ENCODE data around the gene AMBP. TPM values are rescaled to one million over a fixed set of nuclear protein-coding genes. Genes with fewer than 3 reads are reported as not detected.

Gene AMBP
- total RNA-seq, 1 donor from 2014 or later, result 110 TPM

DNA sequence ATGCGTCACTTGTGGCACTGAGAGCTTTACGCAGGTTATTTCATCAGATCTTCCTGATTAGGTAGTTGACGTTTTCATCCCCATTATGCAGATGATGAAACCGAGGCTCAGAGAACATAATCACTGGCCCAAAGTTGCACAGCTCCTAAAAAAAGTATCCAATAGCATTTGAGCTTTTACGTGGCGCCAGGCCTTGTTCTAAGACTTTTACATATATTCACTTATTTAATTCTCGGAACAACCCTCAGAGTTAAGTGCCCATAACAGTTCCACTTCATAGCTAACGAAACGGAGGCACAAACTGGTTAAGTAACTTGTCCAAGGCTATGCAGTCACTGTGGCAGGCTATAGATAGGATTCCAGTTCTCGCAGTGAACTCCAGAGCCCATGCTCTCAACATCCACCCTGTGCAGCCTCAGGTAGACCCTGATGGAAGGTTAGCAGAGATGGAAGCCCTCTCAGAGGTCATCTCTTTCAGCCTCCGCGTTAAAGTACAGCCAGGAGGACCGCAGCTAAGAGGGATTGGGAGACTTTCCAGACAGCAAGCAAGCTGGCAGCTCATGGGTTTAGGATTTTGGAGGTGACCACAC is 39.3 kb downstream of the AMBP start:
- Mint-ChIP-seq H3K27ac (no peak overlapping the region), H3K27me3 (no peaks in the 10 kb centered on the region), H3K4me3 (no peak overlapping the region), H3K4me1 (ENCODE audit: unreplicated experiment) (no peaks in the 10 kb centered on the region), H3K9me3 (no peaks in the 10 kb centered on the region), H3K36me3 (peaks cover 30% of the 10 kb centered on the region)
- TF ChIP-seq CTCF (conservative IDR thresholded peaks at IDR 0.05), result no peak
- DNase-seq (ENCODE audit: extremely low spot score, unreplicated experiment), result peak; percentile 25

GRCh38 chr9:114037961-114038723 is 40.0 kb downstream of the AMBP start:
- Mint-ChIP-seq H3K4me3 (no peak overlapping the region), H3K9me3 (no peaks in the 10 kb centered on the region), H3K27ac (no peak overlapping the region), H3K4me1 (ENCODE audit: unreplicated experiment) (no peaks in the 10 kb centered on the region), H3K36me3 (peaks cover 23% of the 10 kb centered on the region), H3K27me3 (no peaks in the 10 kb centered on the region)
- DNase-seq (ENCODE audit: extremely low spot score, unreplicated experiment), result peak; percentile 54
- TF ChIP-seq CTCF (conservative IDR thresholded peaks at IDR 0.05), result no peak

- H3K27me3 Mint-ChIP-seq, result no peaks in the 10 kb centered on the region
These were observed 40.9 kb downstream of the AMBP start for GRCh38 chr9:114037249-114037648.

DNA sequence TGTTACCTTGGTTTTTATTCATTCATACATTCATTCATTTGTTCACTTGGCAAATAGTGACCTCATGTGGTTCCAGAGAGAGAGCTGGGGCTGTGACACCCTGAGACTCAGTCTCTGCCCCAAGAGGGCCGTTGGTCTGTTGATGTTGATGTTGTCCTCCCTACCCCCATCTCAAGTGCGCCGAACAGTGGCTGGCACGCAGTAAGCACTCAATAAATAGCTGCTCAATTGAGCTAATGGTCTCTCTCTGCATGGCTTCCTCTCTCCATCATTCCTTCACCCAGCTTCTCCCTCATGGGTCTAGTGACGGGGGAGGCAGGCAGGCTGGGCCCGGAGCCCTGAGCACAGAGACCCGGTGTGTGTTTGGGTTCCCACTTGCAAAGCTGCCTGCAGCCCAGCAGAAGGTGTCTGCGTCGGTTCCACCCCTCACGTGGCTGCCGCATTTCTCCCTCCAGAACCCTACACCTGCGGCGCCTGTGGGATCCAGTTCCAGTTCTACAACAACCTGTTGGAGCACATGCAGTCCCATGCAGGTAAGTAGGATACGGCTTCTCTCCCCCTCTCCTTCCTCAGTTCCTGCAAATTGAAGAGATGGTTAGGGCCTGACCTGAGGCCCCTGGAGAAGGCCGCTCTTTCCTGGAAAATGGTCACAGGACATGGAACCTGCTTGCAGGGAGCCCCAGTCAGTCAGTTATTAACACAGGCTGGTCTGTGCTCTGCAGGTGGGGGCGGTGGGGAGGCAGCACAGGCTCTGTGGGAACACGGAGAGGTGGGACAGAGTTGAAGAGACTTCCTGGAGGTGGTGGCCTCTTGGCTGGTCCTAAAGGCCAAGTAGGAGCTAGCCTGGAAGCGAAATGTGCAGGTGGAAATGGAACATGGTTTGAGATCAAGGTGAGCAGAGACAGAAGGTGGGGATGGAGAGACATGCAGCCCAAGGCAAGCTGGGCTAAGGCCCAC is 42.0 kb downstream of the AMBP start:
- H3K4me1 Mint-ChIP-seq (ENCODE audit: unreplicated experiment), result no peaks in the 10 kb centered on the region
- no peak overlapping the region for H3K27ac Mint-ChIP-seq
- H3K9me3 Mint-ChIP-seq, result no peaks in the 10 kb centered on the region
- H3K36me3 Mint-ChIP-seq, result peaks cover 12% of the 10 kb centered on the region
- H3K27me3 Mint-ChIP-seq, result no peaks in the 10 kb centered on the region
- no peak overlapping the region for H3K4me3 Mint-ChIP-seq
- no peak for TF ChIP-seq CTCF (conservative IDR thresholded peaks at IDR 0.05)
- DNase-seq (ENCODE audit: extremely low spot score, unreplicated experiment), result peak; percentile 48

More at GRCh38 chr9:114037249-114037648, 40.9 kb downstream of the AMBP start:
- TF ChIP-seq CTCF (conservative IDR thresholded peaks at IDR 0.05), result no peak
- H3K4me3 Mint-ChIP-seq, result no peak overlapping the region
- peaks cover 18% of the 10 kb centered on the region for H3K36me3 Mint-ChIP-seq
- H3K27ac Mint-ChIP-seq, result no peak overlapping the region
- no peaks in the 10 kb centered on the region for H3K9me3 Mint-ChIP-seq
- H3K4me1 Mint-ChIP-seq (ENCODE audit: unreplicated experiment), result no peaks in the 10 kb centered on the region
- no peak for DNase-seq (ENCODE audit: extremely low spot score, unreplicated experiment)

- H3K27ac Mint-ChIP-seq, result no peak overlapping the region
These were observed 42.8 kb downstream of the AMBP start for GRCh38 chr9:114035221-114035844.

More at GRCh38 chr9:114035221-114035844, 42.8 kb downstream of the AMBP start:
- Mint-ChIP-seq H3K27me3 (no peaks in the 10 kb centered on the region), H3K4me3 (no peak overlapping the region), H3K4me1 (ENCODE audit: unreplicated experiment) (no peaks in the 10 kb centered on the region), H3K9me3 (no peaks in the 10 kb centered on the region), H3K36me3 (peaks cover 12% of the 10 kb centered on the region)
- TF ChIP-seq CTCF (conservative IDR thresholded peaks at IDR 0.05), result no peak
- DNase-seq (ENCODE audit: extremely low spot score, unreplicated experiment), result peak; percentile 47
